Right lobe of liver (tissue), 6 donors: Measurements from ENCODE around the gene ACVRL1. TPM values are rescaled to one million over a fixed set of nuclear protein-coding genes. Genes with fewer than 3 reads are reported as not detected.

Source experiments
- ATAC-seq, 4 donors: fragments of 200-7000 bp; cut with Tn5 transposase; one replicate each; pipeline ENCODE4 v1.9.1; 2020; ENCODE audit warnings: mild to moderate bottlenecking in 4 of 4, moderate library complexity in 4 of 4
- DNase-seq, 3 donors: peaks; one replicate each; pipeline ENCODE4 v3.0.0-alpha.2; 2020
- H3K27ac ChIP-seq, 3 donors: fragments of 200-600 bp; one replicate each; pipeline ENCODE4 v1.8.0; 2022
- H3K27me3 ChIP-seq, 2 donors: fragments of 200-600 bp; one replicate each; pipeline ENCODE4 v1.8.0; 2022
- H3K36me3 ChIP-seq, 4 donors: fragments of 200-600 bp; sonication (generic) in 1 of 4; one replicate each; pipeline versions ENCODE4 v1.5.1 to v1.8.0; 2017 to 2022; ENCODE audit warnings: control low read depth in 1 of 4
- H3K4me1 ChIP-seq, 4 donors: fragments of 200-600 bp; sonication (generic) in 1 of 4; one replicate each; pipeline versions ENCODE4 v1.5.1 to v1.8.0; 2017 to 2022; ENCODE audit warnings: control low read depth in 1 of 4
- H3K4me3 ChIP-seq, 3 donors: fragments of 200-600 bp; one replicate each; pipeline ENCODE4 v1.8.0; 2022
- H3K9me3 ChIP-seq, 4 donors: fragments of 200-600 bp; sonication (generic) in 1 of 4; one replicate each; pipeline versions ENCODE4 v1.5.1 to v1.8.0; 2017 to 2022; ENCODE audit warnings: control low read depth in 1 of 4
- POLR2A ChIP-seq: fragments of 450-650 bp; IDR thresholded peaks from one replicate; pipeline ENCODE4 v1.6.1; 2017; ENCODE audit warnings: antibody characterized with exemption, mild to moderate bottlenecking
- WGBS: methylation state at CpG from one replicate; pipeline ENCODE4 v1.1.6; 2018; ENCODE audit warnings: low coverage, low lambda C conversion rate; ENCODE audit not compliant: insufficient coverage; ENCODE audit errors: missing lambda C conversion rate; 5-methylcytosine and 5-hydroxymethylcytosine counted together
- intact Hi-C, 2 donors: fragments of 100-400 bp; cut with DNase I; formaldehyde crosslinking; loops; one replicate each; pipeline versions ENCODE4 v1.11.2 to v1.14.1; 2022
- total RNA-seq, 6 experiments: library from RNA; depleted of rRNA in 2 of 6; stranded (reverse); fragments of >200 nt in 2 of 6; fragmentation: NEBNext Ultra II Directional in 3 of 6; extraction: Animal tissue kit (Norgen Biotek cat#: 25700) in 3 of 6; gene quantifications; one replicate each; pipeline versions ENCODE4 v1.1.0 to v1.2.4, GENCODE V29; 2016 to 2023
- TF ChIP-seq, protein P1 (sequence below), 4 donors: fragments of 200-600 bp in 3 of 4; fragments of 450-650 bp in 1 of 4; IDR thresholded peaks; one replicate each; pipeline versions ENCODE4 v1.5.1 to v1.8.0; 2016 to 2022; ENCODE audit warnings: antibody characterized with exemption in 4 of 4, mild to moderate bottlenecking in 2 of 4
- donor health status: DM: no; HTN: yes; CAD: no.
- donor health status: DM: no; HTN: no; CAD: no.
- donor health status: DM: no; HTN: no; CAD: no.
- donor health status: DM: no; HTN: yes; CAD: no.
- donor health status: DM: no; HTN: yes; CAD: no.

The ACVRL1 gene
- total RNA-seq, 6 experiments from 2014 or later = 2.9 to 10.7 (median 6.2) TPM

DNA sequence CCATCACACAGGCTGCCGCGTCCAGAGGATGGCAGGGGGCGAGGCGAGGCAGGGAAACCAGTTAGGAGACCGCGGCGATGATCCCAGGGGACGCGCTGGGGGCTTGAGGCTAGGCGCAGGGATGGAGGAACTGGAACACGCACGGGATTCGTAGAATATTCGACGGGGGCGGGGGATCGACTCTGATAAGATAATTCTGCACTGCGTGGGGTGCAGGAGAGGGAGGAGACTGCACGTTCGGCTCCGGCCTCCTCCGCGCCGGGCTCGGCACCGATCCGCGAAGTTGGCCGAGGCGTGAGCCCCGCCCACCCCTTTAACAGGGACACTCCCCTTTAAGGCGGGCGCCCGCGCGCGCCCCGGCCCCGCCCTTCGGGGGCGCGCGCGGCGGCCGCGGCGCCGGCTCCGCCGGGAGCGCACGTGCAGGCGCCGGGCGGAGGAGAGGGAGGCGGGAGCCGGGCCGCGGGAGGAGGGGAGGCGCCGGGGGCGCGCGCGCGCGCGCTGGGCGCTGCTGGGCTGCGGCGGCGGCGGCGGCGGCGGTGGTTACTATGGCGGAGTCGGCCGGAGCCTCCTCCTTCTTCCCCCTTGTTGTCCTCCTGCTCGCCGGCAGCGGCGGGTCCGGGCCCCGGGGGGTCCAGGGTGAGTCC, 44.0 kb downstream of the ACVRL1 start, which contains the start of gene ACVR1B:
Gene ACVR1B (plus strand): TSS at position 501 of the 644 bp plus-strand sequence. CDS start 45 bp downstream, at position 546.
- WGBS = 0% methylated on average over 11 of the region's 86 CpGs
- TF ChIP-seq POLR2A = peak; percentile 63
- TF ChIP-seq, protein P1, sequence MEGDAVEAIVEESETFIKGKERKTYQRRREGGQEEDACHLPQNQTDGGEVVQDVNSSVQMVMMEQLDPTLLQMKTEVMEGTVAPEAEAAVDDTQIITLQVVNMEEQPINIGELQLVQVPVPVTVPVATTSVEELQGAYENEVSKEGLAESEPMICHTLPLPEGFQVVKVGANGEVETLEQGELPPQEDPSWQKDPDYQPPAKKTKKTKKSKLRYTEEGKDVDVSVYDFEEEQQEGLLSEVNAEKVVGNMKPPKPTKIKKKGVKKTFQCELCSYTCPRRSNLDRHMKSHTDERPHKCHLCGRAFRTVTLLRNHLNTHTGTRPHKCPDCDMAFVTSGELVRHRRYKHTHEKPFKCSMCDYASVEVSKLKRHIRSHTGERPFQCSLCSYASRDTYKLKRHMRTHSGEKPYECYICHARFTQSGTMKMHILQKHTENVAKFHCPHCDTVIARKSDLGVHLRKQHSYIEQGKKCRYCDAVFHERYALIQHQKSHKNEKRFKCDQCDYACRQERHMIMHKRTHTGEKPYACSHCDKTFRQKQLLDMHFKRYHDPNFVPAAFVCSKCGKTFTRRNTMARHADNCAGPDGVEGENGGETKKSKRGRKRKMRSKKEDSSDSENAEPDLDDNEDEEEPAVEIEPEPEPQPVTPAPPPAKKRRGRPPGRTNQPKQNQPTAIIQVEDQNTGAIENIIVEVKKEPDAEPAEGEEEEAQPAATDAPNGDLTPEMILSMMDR (IDR thresholded peaks at IDR 0.05) = no peak
- Histone ChIP-seq H3K36me3 (no peaks in the 10 kb centered on the region), H3K4me1 (peaks cover 0 to 29% (median 8%) of the 10 kb centered on the region in 4 donors), H3K27ac (peak within 1 kb of the TSS; percentile 93 to 99 (median 95)), H3K9me3 (no peaks in the 10 kb centered on the region), H3K27me3 (no peaks in the 10 kb centered on the region), H3K4me3 (peak within 1 kb of the TSS; percentile 93 to 95 (median 94))
- DNase-seq (peak; percentile 95 to 96 (median 95)), ATAC-seq (peak; percentile 88 to 96 (median 90))
- intact Hi-C loops = no loop called here

DNA sequence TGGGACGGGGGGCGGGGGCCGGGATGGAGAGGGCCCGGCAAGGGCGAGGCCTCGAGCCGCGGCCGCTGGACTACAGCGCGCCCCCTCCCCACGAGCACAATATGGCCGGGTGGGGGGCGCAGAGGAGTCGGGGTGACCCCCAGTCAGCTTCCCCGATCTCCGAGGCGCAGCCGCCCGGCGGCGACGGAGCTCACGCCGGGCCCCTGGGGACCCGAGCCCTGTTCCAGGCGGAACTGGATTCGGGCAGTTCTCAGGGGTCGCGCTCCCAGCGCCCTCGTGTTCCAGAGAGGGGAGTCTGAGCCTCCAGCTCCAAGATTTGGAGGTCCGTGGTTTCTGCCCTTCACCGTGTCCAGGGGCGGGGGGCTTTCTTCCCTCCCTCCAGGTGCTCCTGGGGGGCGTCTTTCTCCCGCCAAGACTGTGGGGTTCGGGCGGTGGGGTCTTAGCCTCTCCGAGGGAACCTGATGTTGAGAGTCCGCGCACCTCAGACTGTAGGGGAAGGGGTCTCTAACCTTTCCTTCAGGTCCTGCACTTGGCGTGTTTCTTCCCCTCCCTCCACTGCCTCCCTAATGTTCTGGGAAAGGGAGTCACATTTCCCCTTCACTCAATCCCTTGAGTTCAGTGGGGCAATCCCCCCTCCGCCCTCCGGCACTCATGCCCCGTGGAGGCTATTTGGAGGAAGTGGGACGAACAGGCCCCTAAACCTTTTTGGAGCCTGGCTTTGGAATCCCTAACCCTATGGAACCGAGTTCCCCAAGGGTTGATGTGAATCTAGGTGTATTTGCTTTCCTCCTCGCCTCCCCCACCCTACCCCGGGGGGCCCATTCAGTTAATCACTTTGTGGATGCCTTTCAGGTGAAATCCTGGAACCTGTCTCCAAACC, 44.8 kb downstream of the ACVRL1 start:
- peak; percentile 35 to 66 (median 59) for DNase-seq
- intact Hi-C loops = no loop called here
- Histone ChIP-seq H3K27ac (peak overlapping the region; percentile 93 to 99 (median 95)), H3K4me3 (peak overlapping the region; percentile 93 to 95 (median 94)), H3K27me3 (no peaks in the 10 kb centered on the region), H3K4me1 (peaks cover 0 to 29% (median 8%) of the 10 kb centered on the region in 4 donors), H3K36me3 (no peaks in the 10 kb centered on the region), H3K9me3 (no peaks in the 10 kb centered on the region)
- under 1% methylated on average over 14 of the region's 50 CpGs for WGBS
- TF ChIP-seq, protein P1 (IDR thresholded peaks at IDR 0.05) = no peak
- no peak for TF ChIP-seq POLR2A
- ATAC-seq = peak; percentile 2 to 8 (median 4)

DNA sequence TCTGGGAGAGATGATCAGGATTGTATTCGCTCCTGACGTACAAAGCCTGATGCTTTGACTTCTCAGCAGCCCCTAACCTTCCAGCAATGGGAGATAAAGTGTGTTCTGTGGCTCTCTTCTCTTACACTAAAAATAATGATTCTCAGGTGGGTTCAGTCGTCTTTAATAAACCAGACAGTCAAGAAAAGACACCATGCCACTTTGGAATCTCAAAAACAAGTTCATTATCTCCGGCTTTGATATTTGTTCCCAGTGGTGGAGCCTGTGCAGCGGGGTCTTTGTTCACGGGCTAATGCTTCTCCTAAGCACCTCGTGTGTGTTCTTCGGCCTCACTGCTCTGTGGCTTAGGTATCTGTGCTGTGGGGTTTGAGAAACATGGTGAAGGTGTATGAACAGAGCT, 45.8 kb downstream of the ACVRL1 start:
- Histone ChIP-seq H3K4me1 (peaks cover 0 to 35% (median 8%) of the 10 kb centered on the region in 4 donors), H3K36me3 (no peaks in the 10 kb centered on the region), H3K27me3 (no peaks in the 10 kb centered on the region), H3K27ac (peak overlapping the region; percentile 93 to 99 (median 95)), H3K4me3 (peak overlapping the region; percentile 93 to 95 (median 94)), H3K9me3 (no peaks in the 10 kb centered on the region)
- WGBS = 31% methylated on average over 8 of the region's 8 CpGs
- DNase-seq (peak in 1 of 3 donors; percentile 42), ATAC-seq (no peak)
- intact Hi-C loops = no loop called here
- TF ChIP-seq, protein P1 (IDR thresholded peaks at IDR 0.05) = no peak
- TF ChIP-seq POLR2A = no peak

DNA sequence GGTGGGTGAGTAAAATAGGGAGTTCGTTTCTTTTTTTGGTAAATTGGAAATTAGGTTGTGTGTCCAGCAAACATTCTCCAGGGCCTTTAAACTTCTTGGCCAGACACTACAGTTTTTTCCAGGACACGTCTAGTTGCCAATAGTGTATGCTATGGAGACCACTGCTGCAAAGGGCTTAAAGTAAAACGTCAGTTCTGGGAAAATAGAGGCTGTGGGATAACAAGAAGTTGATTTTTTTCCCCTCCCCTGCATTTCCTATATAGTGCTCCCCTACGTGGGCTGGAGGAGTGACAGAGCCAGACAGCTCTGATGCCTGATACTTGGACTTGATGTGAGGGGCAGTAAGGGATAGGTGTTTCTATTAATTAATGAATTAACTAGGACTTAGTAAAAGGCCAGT, 46.6 kb downstream of the ACVRL1 start:
- no peaks in the 10 kb centered on the region for H3K36me3 ChIP-seq
- peak overlapping the region; percentile 22 to 95 (median 37) for H3K27ac ChIP-seq
- no peaks in the 10 kb centered on the region for H3K27me3 ChIP-seq
- no peak for TF ChIP-seq POLR2A
- TF ChIP-seq, protein P1 (IDR thresholded peaks at IDR 0.05) = no peak
- DNase-seq (peak in 1 of 3 donors; percentile 21), ATAC-seq (no peak)
- H3K9me3 ChIP-seq = no peaks in the 10 kb centered on the region
- H3K4me3 ChIP-seq = peak overlapping the region in 1 of 3 donors; percentile 94
- intact Hi-C loops = no loop called here
- WGBS = 4% methylated on average over 4 of the region's 4 CpGs
- peaks cover 0 to 40% (median 11%) of the 10 kb centered on the region in 4 donors for H3K4me1 ChIP-seq
